Karpas-422 (cell line): ENCODE results near the gene CGB5. TPM values are rescaled to one million over a fixed set of nuclear protein-coding genes. Genes with fewer than 3 reads are reported as not detected.

Experiments used
- DNase-seq: peaks from one replicate; pipeline ENCODE4 v3.0.0-alpha.2; 2015
- H2AFZ ChIP-seq: fragments of 200-600 bp; sonication (generic); 2 replicates; pipeline ENCODE4 v1.6.1; 2014; ENCODE audit warnings: antibody characterized with exemption, low read length, mixed read lengths
- H3K27ac ChIP-seq: fragments of 200-600 bp; sonication (generic); 2 replicates; pipeline ENCODE4 v1.5.1; 2014; ENCODE audit warnings: mild to moderate bottlenecking, low read length, moderate library complexity
- H3K27me3 ChIP-seq: fragments of 200-600 bp; sonication (generic); 2 replicates; pipeline ENCODE4 v1.6.1; 2014; ENCODE audit warnings: low read length, mixed read lengths
- H3K36me3 ChIP-seq: fragments of 200-600 bp; sonication (generic); 2 replicates; pipeline ENCODE4 v1.6.1; 2014; ENCODE audit warnings: low read length, mixed read lengths; ENCODE audit not compliant: insufficient read depth
- H3K4me1 ChIP-seq: fragments of 200-600 bp; sonication (generic); 2 replicates; pipeline ENCODE4 v1.6.1; 2014; ENCODE audit warnings: mild to moderate bottlenecking, low read length, mixed read lengths
- H3K4me2 ChIP-seq: fragments of 200-600 bp; sonication (generic); 2 replicates; pipeline ENCODE4 v1.6.1; 2014; ENCODE audit warnings: low read length, low read depth, mild to moderate bottlenecking; ENCODE audit not compliant: poor library complexity, severe bottlenecking
- H3K4me3 ChIP-seq: fragments of 200-600 bp; sonication (generic); 2 replicates; pipeline ENCODE4 v1.5.1; 2014; ENCODE audit warnings: mild to moderate bottlenecking, antibody characterized with exemption, low read length, mixed read lengths
- H3K79me2 ChIP-seq: fragments of 200-600 bp; sonication (generic); 2 replicates; pipeline ENCODE4 v1.6.1; 2014; ENCODE audit warnings: mild to moderate bottlenecking, low read length, mixed read lengths
- H3K9ac ChIP-seq: fragments of 200-600 bp; sonication (generic); 2 replicates; pipeline ENCODE4 v1.6.0; 2014; ENCODE audit warnings: low read length
- H3K9me2 ChIP-seq: fragments of 200-600 bp; sonication (generic), shearing (Covaris generic); replicated peaks from 2 replicates; pipeline ENCODE4 v1.6.0; 2014; ENCODE audit warnings: mild to moderate bottlenecking, low read length, moderate library complexity; ENCODE audit not compliant: insufficient read depth
- H3K9me3 ChIP-seq: fragments of 300-700, 200-600 bp; sonication (generic); 2 replicates; pipeline ENCODE4 v1.6.1; 2014; ENCODE audit warnings: low read length, mixed read lengths
- H4K20me1 ChIP-seq: fragments of 200-600 bp; sonication (generic); 2 replicates; pipeline ENCODE4 v1.6.1; 2014; ENCODE audit warnings: mild to moderate bottlenecking, antibody characterized with exemption, low read length, low read depth; ENCODE audit not compliant: insufficient read depth
- total RNA-seq: library from RNA; depleted of rRNA; stranded (reverse); fragments of >200 nt; shearing (Covaris generic); gene quantifications from 2 replicates; pipeline ENCODE4 v1.2.3, GENCODE V29; 2014; ENCODE audit warnings: low replicate concordance

CGB5 gene
- total RNA-seq, 1 experiment from 2014 or later: not detected

- no peaks in the 10 kb centered on the region for H3K9me2 ChIP-seq
- H3K36me3 ChIP-seq: no peaks in the 10 kb centered on the region
- H3K9ac ChIP-seq: no peak within 1 kb of the TSS
- no peaks in the 10 kb centered on the region for H3K9me3 ChIP-seq
- no peaks in the 10 kb centered on the region for H3K27me3 ChIP-seq
- no peak for DNase-seq
- H3K4me2 ChIP-seq: no peak within 1 kb of the TSS
- H2AFZ ChIP-seq: no peak within 1 kb of the TSS
- no peaks in the 10 kb centered on the region for H3K4me1 ChIP-seq
- no peak within 1 kb of the TSS for H3K27ac ChIP-seq
- H3K4me3 ChIP-seq: no peak within 1 kb of the TSS
- no peaks in the 10 kb centered on the region for H4K20me1 ChIP-seq
- H3K79me2 ChIP-seq: no peaks in the 10 kb centered on the region
Observed at GRCh38 chr19:49057636-49058234, 14.1 kb downstream of the CGB5 start, which contains the start of gene CGB7. TSS of gene CGB7 (minus strand) at chr19:49057749. CDS start at chr19:49055375, 2,374 bp downstream.

GRCh38 chr19:49058562-49058961, 14.9 kb downstream of the CGB5 start:
- Histone ChIP-seq H3K4me1 (no peaks in the 10 kb centered on the region), H3K9me3 (no peaks in the 10 kb centered on the region), H3K9ac (no peak overlapping the region), H3K4me2 (no peak overlapping the region), H3K27me3 (no peaks in the 10 kb centered on the region), H4K20me1 (no peaks in the 10 kb centered on the region), H3K27ac (no peak overlapping the region), H3K79me2 (no peaks in the 10 kb centered on the region), H2AFZ (no peak overlapping the region), H3K4me3 (no peak overlapping the region), H3K9me2 (no peaks in the 10 kb centered on the region), H3K36me3 (no peaks in the 10 kb centered on the region)
- DNase-seq: peak; percentile 77

DNA sequence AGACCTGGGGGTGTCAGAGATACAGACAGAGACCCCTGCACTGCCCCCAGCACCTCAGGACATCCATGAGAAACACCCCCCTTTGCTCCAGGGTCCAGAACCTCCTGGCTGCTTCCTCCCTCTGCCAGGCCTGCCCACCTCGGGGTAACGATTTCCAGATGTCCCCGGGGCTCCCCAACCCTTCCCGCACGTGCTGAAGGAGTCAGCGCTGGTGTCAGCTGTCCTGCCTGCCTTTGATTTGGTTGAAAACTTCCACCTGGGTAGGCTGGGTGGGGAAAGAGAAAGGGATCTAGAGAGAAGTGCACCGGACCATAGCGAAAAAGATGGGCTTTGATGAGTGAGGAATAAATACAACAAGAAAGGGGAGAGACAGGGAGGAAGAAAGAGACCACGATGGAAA, 15.4 kb downstream of the CGB5 start:
- Histone ChIP-seq H2AFZ (no peak overlapping the region), H3K9me2 (no peaks in the 10 kb centered on the region), H3K9ac (no peak overlapping the region), H3K79me2 (no peaks in the 10 kb centered on the region), H3K36me3 (no peaks in the 10 kb centered on the region), H3K4me1 (no peaks in the 10 kb centered on the region), H3K4me2 (no peak overlapping the region), H3K27ac (no peak overlapping the region), H4K20me1 (no peaks in the 10 kb centered on the region), H3K4me3 (no peak overlapping the region), H3K27me3 (no peaks in the 10 kb centered on the region), H3K9me3 (no peaks in the 10 kb centered on the region)
- DNase-seq: no peak

- H3K9me2 ChIP-seq: no peaks in the 10 kb centered on the region
- no peak for DNase-seq
- no peaks in the 10 kb centered on the region for H4K20me1 ChIP-seq
- H2AFZ ChIP-seq: no peak overlapping the region
- H3K4me2 ChIP-seq: no peak overlapping the region
- H3K27ac ChIP-seq: no peak overlapping the region
- no peaks in the 10 kb centered on the region for H3K4me1 ChIP-seq
- H3K79me2 ChIP-seq: no peaks in the 10 kb centered on the region
- no peaks in the 10 kb centered on the region for H3K36me3 ChIP-seq
- H3K9ac ChIP-seq: no peak overlapping the region
- H3K27me3 ChIP-seq: no peaks in the 10 kb centered on the region
- no peak overlapping the region for H3K4me3 ChIP-seq
- H3K9me3 ChIP-seq: no peaks in the 10 kb centered on the region
Observed at GRCh38 chr19:49061000-49061399, 17.4 kb downstream of the CGB5 start.

DNA sequence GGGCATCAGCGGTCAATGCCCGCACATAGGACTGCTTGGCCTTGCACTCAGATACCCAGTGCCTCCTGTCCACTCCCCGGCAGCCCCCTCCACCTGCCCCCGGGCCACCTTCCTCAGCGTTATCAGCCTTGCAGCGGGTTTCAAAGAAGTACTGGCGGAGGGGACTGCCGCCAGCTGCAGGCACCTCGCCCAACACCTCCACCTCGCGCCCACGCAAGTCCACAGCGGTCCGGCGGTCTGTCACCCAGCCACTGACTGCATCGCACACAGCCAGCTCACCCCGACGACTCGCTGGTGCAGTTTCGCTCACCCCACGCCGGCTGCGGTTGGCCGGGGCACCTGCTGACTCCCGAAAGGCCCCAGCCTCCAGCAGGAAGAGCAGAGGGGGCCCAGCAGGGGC, 17.8 kb downstream of the CGB5 start:
- H3K4me2 ChIP-seq: no peak overlapping the region
- H3K4me3 ChIP-seq: no peak overlapping the region
- no peaks in the 10 kb centered on the region for H4K20me1 ChIP-seq
- H3K36me3 ChIP-seq: no peaks in the 10 kb centered on the region
- H3K9me2 ChIP-seq: no peaks in the 10 kb centered on the region
- no peaks in the 10 kb centered on the region for H3K9me3 ChIP-seq
- H3K4me1 ChIP-seq: no peaks in the 10 kb centered on the region
- DNase-seq: no peak
- no peak overlapping the region for H3K27ac ChIP-seq
- H3K27me3 ChIP-seq: no peaks in the 10 kb centered on the region
- H3K79me2 ChIP-seq: no peaks in the 10 kb centered on the region
- H3K9ac ChIP-seq: no peak overlapping the region
- H2AFZ ChIP-seq: no peak overlapping the region

DNA sequence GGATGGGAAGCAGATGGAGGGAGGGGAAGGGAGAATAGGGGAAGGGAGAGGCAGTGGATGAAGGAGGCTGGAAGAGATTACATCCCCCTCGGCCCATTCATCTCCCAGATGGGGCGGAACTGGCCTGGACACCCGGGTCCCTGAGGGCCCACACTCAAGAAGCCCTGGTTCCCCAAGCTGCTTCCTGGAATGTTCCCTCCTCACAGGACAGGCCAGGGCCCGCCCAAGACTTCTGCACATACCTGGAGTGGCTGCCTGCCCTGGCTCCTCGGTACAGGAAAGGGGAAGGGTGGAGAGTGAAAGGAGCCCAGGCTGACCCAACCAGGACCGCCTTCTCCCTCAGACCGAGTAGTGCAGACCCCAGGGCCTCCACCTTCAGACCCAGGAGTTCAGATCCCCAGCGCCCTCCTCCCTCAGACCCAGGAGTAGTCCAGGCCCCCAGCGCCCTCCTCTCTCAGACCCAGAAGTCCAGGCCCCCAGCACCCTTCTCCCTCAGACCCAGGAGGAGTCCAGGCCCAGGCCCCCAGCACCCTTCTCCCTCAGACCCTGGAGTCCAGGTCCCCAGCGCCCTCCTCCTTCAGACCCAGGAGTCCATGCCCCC, 20.5 kb downstream of the CGB5 start:
- Histone ChIP-seq H3K27ac (no peak overlapping the region), H3K9ac (no peak overlapping the region), H3K79me2 (no peaks in the 10 kb centered on the region), H3K27me3 (no peaks in the 10 kb centered on the region), H3K4me1 (no peaks in the 10 kb centered on the region), H3K36me3 (no peaks in the 10 kb centered on the region), H2AFZ (no peak overlapping the region), H3K9me2 (0 out of 2 replicates have a peak, but pooled peaks cover under 1% of the 10 kb centered on the region), H3K4me2 (no peak overlapping the region), H3K9me3 (no peaks in the 10 kb centered on the region), H4K20me1 (no peaks in the 10 kb centered on the region), H3K4me3 (no peak overlapping the region)
- no peak for DNase-seq

- no peak within 1 kb of the TSS for H3K4me2 ChIP-seq
- 0 out of 2 replicates have a peak, but pooled peaks cover 5% of the 10 kb centered on the region for H3K9me2 ChIP-seq
- no peak within 1 kb of the TSS for H3K4me3 ChIP-seq
- H3K9ac ChIP-seq: no peak within 1 kb of the TSS
- H2AFZ ChIP-seq: no peak within 1 kb of the TSS
- H4K20me1 ChIP-seq: no peaks in the 10 kb centered on the region
- H3K27me3 ChIP-seq: no peaks in the 10 kb centered on the region
- no peaks in the 10 kb centered on the region for H3K9me3 ChIP-seq
- no peak within 1 kb of the TSS for H3K27ac ChIP-seq
- no peak for DNase-seq
- no peaks in the 10 kb centered on the region for H3K4me1 ChIP-seq
- no peaks in the 10 kb centered on the region for H3K79me2 ChIP-seq
- H3K36me3 ChIP-seq: no peaks in the 10 kb centered on the region
Observed at GRCh38 chr19:49064768-49065611, 21.3 kb downstream of the CGB5 start, which contains the start of gene NTF4. TSS of gene NTF4 (minus strand) at chr19:49064818. CDS start at chr19:49061997, 2,821 bp downstream.

GRCh38 chr19:49065905-49066512, 22.4 kb downstream of the CGB5 start:
- no peak overlapping the region for H3K4me3 ChIP-seq

More at GRCh38 chr19:49065905-49066512, 22.4 kb downstream of the CGB5 start:
- no peak for DNase-seq
- Histone ChIP-seq H3K9me2 (0 out of 2 replicates have a peak, but pooled peaks cover 5% of the 10 kb centered on the region), H3K4me2 (no peak overlapping the region), H3K79me2 (no peaks in the 10 kb centered on the region), H3K27ac (no peak overlapping the region), H3K9me3 (no peaks in the 10 kb centered on the region), H3K9ac (no peak overlapping the region), H4K20me1 (no peaks in the 10 kb centered on the region), H3K36me3 (no peaks in the 10 kb centered on the region), H3K27me3 (no peaks in the 10 kb centered on the region), H3K4me1 (no peaks in the 10 kb centered on the region), H2AFZ (no peak overlapping the region)
